Embryonic facial prominence (tissue), 1 donor: ENCODE measurements around the gene SESN3.
"Not testable (repeated sequence)": the region's sequence is repeated elsewhere in the genome, so short reads cannot be mapped to it uniquely, and the experiment has no call there.

Source experiments
- DNase-seq: peaks from one replicate; pipeline ENCODE4 v3.0.0-alpha.2; 2016; ENCODE audit errors: extremely low spot score

Gene SESN3

GRCh38 chr11:95218149-95218548, 12.9 kb downstream of the SESN3 start:
- DNase-seq: no peak

- no peak for DNase-seq
These were observed 18.4 kb downstream of the SESN3 start for GRCh38 chr11:95212609-95213008.

- not testable (repeated sequence) for DNase-seq
These were observed 21.5 kb downstream of the SESN3 start for GRCh38 chr11:95209535-95209934.

- DNase-seq: no peak
These were observed 30.1 kb downstream of the SESN3 start for GRCh38 chr11:95200781-95201457.

GRCh38 chr11:95195831-95196230, 35.2 kb downstream of the SESN3 start:
- no peak for DNase-seq

GRCh38 chr11:95193541-95193940, 37.5 kb downstream of the SESN3 start:
- DNase-seq: no peak

GRCh38 chr11:95192717-95193116, 38.3 kb downstream of the SESN3 start:
- no peak for DNase-seq

GRCh38 chr11:95187723-95188122, 43.3 kb downstream of the SESN3 start:
- no peak for DNase-seq

GRCh38 chr11:95182397-95182796, 48.6 kb downstream of the SESN3 start:
- DNase-seq: no peak

- no peak for DNase-seq
These were observed 55.1 kb downstream of the SESN3 start for GRCh38 chr11:95175818-95176380.

- DNase-seq: no peak
These were observed 60.7 kb downstream of the SESN3 start for GRCh38 chr11:95170294-95170693.

GRCh38 chr11:95166781-95167180, 64.2 kb downstream of the SESN3 start:
- DNase-seq: no peak

GRCh38 chr11:95165638-95166037, 65.4 kb downstream of the SESN3 start:
- DNase-seq: no peak

GRCh38 chr11:95163106-95163505, 67.9 kb downstream of the SESN3 start:
- DNase-seq: no peak

- DNase-seq: no peak
These were observed 69.8 kb downstream of the SESN3 start for GRCh38 chr11:95161248-95161647.

- DNase-seq: no peak
These were observed 73.2 kb downstream of the SESN3 start for GRCh38 chr11:95157824-95158223.

GRCh38 chr11:95156916-95157541, 74.0 kb downstream of the SESN3 start:
- no peak for DNase-seq

- DNase-seq: no peak
These were observed 74.8 kb downstream of the SESN3 start for GRCh38 chr11:95156133-95156721.

- no peak for DNase-seq
These were observed 75.6 kb downstream of the SESN3 start for GRCh38 chr11:95155385-95155784.

- DNase-seq: no peak
These were observed 76.5 kb downstream of the SESN3 start for GRCh38 chr11:95154514-95154913.

- no peak for DNase-seq
These were observed 77.2 kb downstream of the SESN3 start for GRCh38 chr11:95153857-95154246.

- no peak for DNase-seq
These were observed 77.8 kb downstream of the SESN3 start for GRCh38 chr11:95152876-95153856.
